NCI-H2029 (cell line): Measurements from ENCODE around the gene CTDNEP1.
"Not testable (repeated sequence)": the region's sequence is repeated elsewhere in the genome, so short reads cannot be mapped to it uniquely, and the experiment has no call there.

Experiments
- DNase-seq: peaks from one replicate; lab custom pipeline; 2025; lab: John Stamatoyannopoulos, UW

Gene CTDNEP1

DNA sequence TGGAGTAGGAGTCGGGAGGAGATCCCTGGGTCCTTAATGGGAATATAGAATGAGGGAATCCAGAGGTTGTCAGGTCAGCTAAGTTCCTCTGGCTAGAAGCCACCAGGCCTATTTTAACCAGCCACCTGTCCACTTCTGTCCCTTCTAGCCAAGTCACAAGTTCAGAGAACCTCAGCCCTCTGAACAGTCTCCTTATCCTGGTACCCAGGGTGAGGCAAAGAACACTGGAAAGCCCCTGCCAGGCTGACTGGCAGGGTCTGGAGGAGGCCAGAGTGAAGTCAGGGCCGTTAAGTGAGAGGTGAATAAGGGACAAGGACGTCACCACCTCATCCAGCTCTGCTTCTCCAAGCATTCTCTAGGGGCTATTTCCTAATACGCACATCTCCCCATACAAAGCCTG lies 2.7 kb downstream of the CTDNEP1 start:
- no peak for DNase-seq

DNA sequence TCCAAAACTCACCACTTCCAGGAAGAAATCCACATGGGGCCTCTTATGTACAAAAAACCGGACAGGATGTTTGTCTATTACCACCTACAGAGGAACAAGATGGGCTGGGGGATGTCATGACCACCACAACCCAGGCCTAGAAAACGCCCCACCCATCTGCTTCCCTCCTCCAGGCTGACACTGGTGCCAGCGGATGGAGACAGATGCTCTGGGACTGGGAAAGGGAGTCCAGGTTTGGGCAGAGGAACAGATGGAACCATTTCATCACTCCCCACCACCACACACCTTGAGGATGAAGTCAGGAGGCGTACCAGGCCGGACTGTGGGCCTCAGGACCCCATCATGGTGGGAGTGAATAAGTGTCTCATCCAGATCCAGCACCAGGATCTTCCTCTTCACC lies 4.8 kb downstream of the CTDNEP1 start:
- no peak for DNase-seq

GRCh38 chr17:7243838-7244237 lies 7.7 kb downstream of the CTDNEP1 start:
- DNase-seq, result not testable (repeated sequence)

GRCh38 chr17:7243453-7243729 lies 8.1 kb downstream of the CTDNEP1 start:
- no peak for DNase-seq

DNA sequence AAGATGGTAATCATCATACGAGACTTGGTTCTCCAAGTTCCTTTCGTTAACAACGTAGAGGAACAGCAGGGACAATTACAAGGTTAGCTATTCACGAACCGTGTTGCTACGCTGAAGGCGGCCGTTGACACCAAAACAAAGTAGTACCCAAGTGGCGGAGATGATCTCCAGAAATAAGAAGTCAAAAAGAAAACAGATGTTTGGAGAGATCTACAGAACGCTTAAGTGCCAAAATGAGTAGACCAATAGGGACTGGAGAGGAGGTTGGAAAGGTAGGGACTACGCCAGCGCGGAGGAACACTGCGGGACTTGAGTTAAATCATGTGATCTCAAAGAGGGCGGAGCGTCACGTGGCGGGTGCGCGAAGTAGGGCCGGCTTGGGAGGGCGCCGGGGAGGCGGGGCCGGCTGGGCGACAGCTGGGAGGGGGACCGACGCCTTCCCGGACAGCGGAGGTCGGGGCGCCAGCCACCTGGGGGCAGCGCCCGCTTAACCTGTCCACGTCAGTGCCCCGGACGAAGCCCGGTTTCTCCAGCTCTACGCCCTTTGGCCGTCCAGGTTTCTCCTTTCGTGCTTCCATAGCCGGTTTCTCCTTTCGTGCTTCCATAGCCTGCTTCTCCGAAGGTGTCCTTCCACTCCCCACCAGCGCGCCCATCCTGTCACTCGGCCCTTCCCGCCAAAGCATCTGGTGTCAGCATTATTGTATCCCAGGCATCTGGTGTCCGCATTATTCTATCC lies 8.6 kb downstream of the CTDNEP1 start:
- DNase-seq, result peak; percentile 71

- DNase-seq, result peak; percentile 62
Observed at GRCh38 chr17:7241783-7242716, 9.5 kb downstream of the CTDNEP1 start, which contains the start of gene GABARAP. GABARAP (minus strand) TSS chr17:7242449; CDS start chr17:7242330, 119 bp downstream.

DNA sequence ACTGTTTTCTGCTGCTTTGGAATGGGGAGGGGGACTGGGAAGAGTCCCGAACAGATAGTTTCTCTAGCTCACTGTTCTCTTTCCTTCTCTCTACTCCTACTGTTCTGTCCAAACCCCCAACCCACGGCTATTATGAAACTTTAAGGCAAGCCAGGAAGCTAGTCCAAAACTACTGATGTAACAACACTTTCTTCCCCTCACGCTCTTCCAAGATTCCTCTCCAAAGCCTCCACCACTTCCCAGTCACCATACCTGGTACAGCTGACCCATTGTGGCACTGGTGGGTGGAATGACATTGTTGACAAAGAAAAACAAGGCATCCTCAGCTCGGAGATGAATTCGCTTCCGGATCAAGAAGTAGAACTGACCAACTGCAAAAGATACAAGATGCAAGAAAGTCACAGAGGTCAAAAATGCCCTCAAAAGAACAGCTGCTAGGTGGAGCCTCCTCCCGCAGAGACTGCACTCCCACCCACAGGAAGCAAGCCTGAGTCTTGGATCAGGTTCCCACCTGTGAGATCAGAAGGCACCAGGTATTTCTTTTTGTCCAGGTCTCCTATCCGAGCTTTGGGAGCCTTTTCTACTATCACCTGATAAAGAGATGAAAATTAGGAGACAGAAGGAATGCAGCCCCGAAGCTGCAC lies 10.3 kb downstream of the CTDNEP1 start:
- DNase-seq, result no peak

GRCh38 chr17:7240375-7240774 lies 11.2 kb downstream of the CTDNEP1 start:
- no peak for DNase-seq

DNA sequence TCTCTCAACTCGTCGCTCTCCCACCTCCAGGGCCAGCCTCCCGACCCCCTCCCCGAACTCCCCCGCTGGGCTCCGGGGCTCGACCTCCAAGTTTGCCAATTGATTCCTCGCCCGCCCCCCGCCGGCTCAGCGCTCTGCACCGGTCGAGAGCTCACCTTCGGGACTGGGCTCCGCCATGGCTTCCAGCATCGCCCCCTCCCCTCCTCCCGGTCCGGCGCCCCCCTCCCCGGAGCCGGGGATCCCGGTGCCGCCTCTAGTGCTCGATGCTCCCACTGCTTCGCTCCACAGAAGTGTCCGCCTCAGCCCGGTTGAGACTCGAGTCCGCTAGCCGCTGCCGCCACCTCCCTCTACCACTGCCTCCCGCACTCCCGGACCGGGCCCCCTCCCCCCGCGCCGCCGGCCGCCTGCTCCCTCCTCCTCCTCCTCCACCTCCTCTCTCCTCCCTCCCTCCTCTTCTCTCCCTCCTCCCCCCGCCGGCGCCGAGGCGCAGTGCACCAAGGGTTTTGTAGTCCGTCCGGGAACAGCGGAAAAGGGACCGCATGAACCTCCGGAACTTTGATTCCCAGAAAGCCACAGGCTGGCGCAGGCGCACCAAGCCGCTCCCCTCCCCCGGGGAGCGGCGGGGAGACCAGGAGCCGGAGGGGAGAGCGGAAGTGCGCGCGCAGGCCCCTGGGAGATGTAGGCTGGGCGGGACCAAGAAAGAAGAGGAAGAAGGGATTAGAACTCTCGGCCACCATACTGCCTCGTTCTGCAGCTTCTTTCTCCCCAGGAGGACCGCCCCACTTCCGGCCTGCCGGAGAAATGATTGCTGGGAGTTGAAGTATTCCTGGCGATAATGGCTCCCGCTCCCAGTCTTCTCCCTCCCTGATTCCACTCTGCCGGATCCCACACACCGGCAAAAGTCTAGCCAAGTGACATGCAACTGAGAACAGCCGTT lies 12.2 kb downstream of the CTDNEP1 start, which contains the start of gene PHF23:
Gene PHF23 (minus strand): TSS at position 367 of the 937 bp plus-strand sequence. CDS start 178 bp downstream, at position 189.
- DNase-seq, result peak; percentile 93

DNA sequence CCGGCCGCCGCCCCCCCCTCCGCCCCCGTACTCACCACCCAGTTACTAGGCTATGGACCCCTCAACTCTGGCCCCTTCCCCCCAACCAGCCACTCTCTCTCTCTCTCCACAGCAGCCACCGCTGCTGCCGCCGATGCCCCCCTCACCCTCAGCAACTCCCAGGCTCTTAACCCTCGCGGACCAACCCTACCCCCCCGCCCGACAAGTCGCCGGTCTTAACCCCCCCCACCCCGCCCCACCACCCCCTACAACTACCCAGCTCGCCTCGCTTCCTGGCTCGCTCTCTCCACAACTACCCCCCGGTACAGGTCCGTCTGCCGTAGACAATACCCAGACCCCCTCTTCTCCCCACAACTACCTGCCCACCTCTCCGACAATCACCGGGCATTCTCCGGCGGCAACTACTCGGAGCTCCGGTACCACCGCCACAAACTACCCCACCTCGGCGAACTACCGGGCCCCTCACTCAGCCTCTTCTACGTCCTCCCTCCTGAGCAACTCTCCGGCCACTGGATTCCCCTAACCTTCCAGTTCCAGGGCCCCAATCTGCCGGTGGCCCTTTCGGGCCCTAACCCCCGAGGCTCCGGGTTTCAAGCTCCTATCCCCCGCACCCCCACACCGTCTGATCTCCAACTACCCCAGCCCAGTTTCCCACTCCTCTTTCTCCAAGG lies 13.0 kb downstream of the CTDNEP1 start:
- no peak for DNase-seq

- DNase-seq, result no peak
Observed at GRCh38 chr17:7237761-7238419, 13.6 kb downstream of the CTDNEP1 start.

DNA sequence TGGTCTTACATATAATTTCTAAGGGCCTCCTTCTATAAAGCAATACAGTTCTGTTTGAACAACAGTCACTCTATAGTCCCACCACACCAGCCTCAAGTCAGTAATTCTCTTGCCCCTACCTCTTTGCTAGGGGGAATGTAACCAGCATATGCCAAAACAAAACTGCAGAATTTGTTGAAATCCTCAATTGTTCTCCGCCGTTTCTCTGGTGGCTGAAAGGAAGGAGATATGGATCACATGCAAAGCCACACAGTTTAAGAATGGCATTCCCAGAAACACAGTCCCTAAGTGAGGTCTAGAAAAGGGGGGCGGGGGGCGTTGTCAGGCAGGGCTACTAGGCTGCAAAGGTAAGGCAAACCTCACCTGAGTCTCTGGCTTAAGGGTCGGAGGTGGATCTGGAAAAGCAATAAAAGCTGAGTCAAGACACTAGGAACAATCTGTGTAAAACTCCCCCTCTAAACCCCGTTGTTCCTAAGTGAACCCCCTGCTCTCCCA lies 14.2 kb downstream of the CTDNEP1 start:
- DNase-seq, result no peak

- DNase-seq, result no peak
Observed at GRCh38 chr17:7236808-7237207, 14.7 kb downstream of the CTDNEP1 start.

DNA sequence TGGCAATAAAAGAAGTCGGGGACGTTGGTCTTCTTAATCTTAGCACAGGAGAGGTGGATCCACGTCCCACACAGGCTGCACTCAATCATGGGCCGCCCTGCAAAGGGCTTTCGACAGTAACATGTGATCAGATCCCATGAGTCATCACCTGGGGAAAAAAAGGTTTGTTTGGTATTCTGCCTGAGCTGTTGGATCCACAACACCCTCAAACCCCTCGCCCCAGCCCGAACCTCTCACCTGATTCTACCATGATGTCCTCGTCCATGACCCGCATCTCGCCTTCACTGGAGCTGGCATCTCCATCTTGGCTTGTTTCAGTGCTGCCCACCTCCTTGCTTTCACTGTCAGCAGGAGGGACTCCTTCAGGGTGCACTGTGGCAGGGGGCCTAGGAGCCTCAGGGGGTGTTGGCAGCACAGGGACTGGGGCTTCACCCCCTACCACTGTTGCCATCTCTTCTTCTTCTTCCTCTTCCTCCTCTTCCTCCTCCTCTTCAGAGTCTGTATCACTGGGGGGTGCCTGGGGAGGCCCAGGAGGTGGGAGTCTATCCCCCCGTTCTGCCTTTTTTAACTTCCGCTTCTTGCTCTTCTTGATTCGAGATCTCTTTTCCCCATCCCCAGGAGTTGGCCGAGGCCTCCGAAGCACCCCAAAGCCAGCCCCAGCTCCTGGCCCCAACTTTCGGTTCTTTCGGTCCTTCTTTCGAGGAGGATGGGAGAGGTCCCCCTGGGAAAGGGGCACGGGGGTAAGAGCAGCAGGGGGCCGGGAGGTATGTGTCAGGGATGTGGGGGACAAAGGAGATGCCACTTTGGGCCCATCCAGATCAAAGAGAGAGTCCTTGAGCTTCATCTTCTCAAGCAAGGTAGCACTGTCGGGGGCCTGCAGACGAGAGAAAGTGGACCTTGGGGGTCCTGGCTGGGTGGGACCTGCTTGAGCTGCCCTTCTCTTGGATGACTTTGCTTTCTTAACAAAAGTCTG lies 15.6 kb downstream of the CTDNEP1 start:
- DNase-seq, result no peak

DNA sequence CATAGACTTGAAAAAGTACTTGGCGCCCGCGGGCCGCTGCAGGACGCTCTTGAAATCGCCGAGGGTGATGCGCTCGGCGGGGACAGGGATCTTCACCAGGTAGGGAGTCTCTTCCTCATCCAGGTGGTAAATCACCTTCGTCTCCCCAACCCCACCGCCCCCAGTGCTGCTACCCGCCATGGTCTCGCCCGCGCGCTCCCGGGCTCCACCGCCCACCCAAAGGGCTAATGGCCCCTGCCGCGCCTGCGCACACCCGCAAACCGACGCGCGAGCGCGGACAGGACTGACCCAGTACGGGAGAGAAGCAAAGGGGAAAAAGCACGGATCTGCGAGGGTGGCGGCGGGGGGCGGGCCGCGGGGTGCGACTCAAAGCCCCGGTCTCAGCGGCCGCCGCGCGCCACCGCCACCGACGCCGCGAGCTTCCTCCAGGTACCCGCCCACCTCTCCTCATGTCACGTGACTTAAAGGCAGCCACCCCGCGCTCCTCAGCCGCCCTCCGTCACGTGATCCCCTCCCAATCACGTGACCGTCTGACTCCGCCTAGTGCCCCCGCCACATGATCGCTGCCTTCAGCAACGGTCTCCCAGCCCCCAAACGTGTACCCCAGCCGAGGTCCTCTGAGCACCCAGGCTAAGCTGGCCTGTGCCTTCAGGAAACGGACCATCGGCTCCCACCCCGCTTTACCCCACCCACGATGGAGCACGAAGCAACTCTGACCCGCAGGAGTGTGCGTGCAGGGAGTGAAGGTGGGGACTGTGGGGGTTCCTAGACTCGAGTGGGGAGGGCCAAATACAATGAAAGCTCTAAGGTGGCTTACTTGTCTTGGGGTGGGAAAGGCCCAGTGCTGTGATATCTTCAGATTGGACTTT lies 17.2 kb downstream of the CTDNEP1 start, which contains the start of gene DVL2:
Gene DVL2 (minus strand): TSS at position 435 of the 869 bp plus-strand sequence. CDS start 255 bp downstream, at position 180.
- DNase-seq, result peak; percentile 78

DNA sequence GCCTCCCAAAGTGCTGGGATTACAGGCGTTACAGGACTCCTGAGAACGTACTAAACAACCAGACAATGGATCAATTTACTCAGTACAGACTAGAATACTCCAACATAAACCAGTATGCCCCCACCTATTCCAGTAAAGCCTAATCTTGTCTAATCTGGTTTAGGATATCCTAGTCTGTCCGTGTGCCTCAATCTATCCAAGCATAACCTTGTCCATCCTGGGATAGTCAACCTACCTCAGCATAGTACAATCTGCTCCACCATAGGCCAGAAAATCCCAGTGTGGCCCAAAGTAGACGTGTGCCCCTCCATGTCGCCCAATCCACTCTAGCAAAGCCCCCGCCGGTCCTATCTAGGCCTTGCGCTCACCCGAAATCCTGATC lies 17.8 kb downstream of the CTDNEP1 start:
- no peak for DNase-seq

GRCh38 chr17:7232114-7232513 lies 19.4 kb downstream of the CTDNEP1 start:
- no peak for DNase-seq

DNA sequence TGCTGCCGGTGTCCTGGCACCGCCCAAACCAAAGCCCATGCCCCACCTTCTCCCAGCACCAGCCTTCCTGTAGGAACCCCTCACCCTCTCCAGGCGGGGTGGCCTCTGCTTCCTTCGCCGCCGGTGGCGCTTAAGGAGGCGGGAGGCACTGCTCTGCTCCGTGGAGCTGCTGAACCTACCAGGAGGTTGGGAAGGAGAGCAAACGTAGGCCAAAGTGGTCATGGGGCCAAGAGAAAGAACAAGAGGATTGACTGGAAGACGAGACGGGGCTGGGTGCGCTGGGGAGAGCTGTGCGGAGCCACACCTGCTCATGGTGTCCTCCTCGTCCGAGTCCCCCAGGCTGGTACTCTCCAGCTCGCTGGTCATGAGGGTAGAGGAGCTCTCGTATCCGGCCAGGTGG lies 22.0 kb downstream of the CTDNEP1 start:
- DNase-seq, result no peak
